Sigmoid colon (tissue), 7 donors: ENCODE results near the gene AADACL4. TPM values are rescaled to one million over a fixed set of nuclear protein-coding genes. Genes with fewer than 3 reads are reported as not detected.
A peak's percentile ranks its signal among the peaks of the same experiment; 100 is the strongest.

Experiments used
- DNase-seq: peaks from one replicate; pipeline ENCODE4 v3.0.0-alpha.2; 2019
- H3K27ac ChIP-seq, 4 donors: fragments of 200-600 bp; sonication (generic); one replicate each; pipeline ENCODE4 v1.5.1; 2016 to 2019; ENCODE audit warnings: mild to moderate bottlenecking in 1 of 4
- H3K27me3 ChIP-seq, 3 donors: fragments of 200-600 bp; sonication (generic); one replicate each; pipeline ENCODE4 v1.5.1; 2019; ENCODE audit warnings: mild to moderate bottlenecking in 1 of 3
- H3K36me3 ChIP-seq, 4 donors: fragments of 200-600 bp; sonication (generic); one replicate each; pipeline ENCODE4 v1.5.1; 2016 to 2019
- H3K4me1 ChIP-seq, 4 donors: fragments of 200-600 bp; sonication (generic); one replicate each; pipeline ENCODE4 v1.5.1; 2017 to 2019
- H3K4me3 ChIP-seq, 4 donors: fragments of 200-600 bp; sonication (generic); one replicate each; pipeline ENCODE4 v1.5.1; 2017 to 2019; ENCODE audit warnings: mild to moderate bottlenecking in 2 of 4, moderate library complexity in 1 of 4
- H3K9me3 ChIP-seq, 4 donors: fragments of 200-600 bp in 3 of 4; sonication (generic) in 3 of 4; one replicate each; pipeline versions ENCODE4 v1.5.1 to v1.6.1; 2013 to 2019
- EP300 ChIP-seq, 4 donors: sonication (generic); formaldehyde crosslinking; IDR thresholded peaks; one replicate each; pipeline ENCODE4 v1.6.1; 2017; ENCODE audit warnings: antibody characterized with exemption in 4 of 4
- POLR2A ChIP-seq, 2 donors: fragments of 450-650 bp; IDR thresholded peaks; one replicate each; pipeline ENCODE4 v1.6.1; 2016; ENCODE audit warnings: antibody characterized with exemption in 2 of 2, mild to moderate bottlenecking in 2 of 2, moderate library complexity in 2 of 2
- POLR2AphosphoS5 ChIP-seq, 4 donors: sonication (generic); formaldehyde crosslinking; IDR thresholded peaks; one replicate each; pipeline ENCODE4 v1.6.1; 2017; ENCODE audit warnings: antibody characterized with exemption in 4 of 4
- WGBS, 2 donors: extraction: QIAGEN DNeasy Blood & Tissue Kit; methylation state at CpG; one replicate each; pipeline ENCODE4 v1.1.7; 2013; 5-methylcytosine and 5-hydroxymethylcytosine counted together
- intact Hi-C: fragments of 100-400 bp; cut with DNase I; formaldehyde crosslinking; loops from one replicate; pipeline ENCODE4 v1.15.1; 2023
- polyA plus RNA-seq, 3 donors: library from polyadenylated mRNA; stranded (reverse); fragments of 200-250 nt; gene quantifications; one replicate each; pipeline ENCODE4 v1.2.3, GENCODE V29; 2013
- total RNA-seq, 4 donors: library from RNA; depleted of rRNA; stranded (reverse); fragments of >200 nt; gene quantifications; one replicate each; pipeline ENCODE4 v1.1.0, GENCODE V29; 2016
- TF ChIP-seq, protein P1 (sequence below), 4 experiments: fragments of 450-650 bp in 3 of 4; fragments of 200-600 bp in 1 of 4; IDR thresholded peaks; one replicate each; pipeline ENCODE4 v1.5.1; 2016 to 2019; ENCODE audit warnings: antibody characterized with exemption in 4 of 4, mild to moderate bottlenecking in 3 of 4, moderate library complexity in 2 of 4
- donor health status: healthy with polysubstance abuse.
- donor health status: Bipolar disorder and iron deficiency.
- donor health status: healthy.

Gene AADACL4
- total and polyA plus RNA-seq, 7 donors: 0.04 TPM; not detected in 6

DNA sequence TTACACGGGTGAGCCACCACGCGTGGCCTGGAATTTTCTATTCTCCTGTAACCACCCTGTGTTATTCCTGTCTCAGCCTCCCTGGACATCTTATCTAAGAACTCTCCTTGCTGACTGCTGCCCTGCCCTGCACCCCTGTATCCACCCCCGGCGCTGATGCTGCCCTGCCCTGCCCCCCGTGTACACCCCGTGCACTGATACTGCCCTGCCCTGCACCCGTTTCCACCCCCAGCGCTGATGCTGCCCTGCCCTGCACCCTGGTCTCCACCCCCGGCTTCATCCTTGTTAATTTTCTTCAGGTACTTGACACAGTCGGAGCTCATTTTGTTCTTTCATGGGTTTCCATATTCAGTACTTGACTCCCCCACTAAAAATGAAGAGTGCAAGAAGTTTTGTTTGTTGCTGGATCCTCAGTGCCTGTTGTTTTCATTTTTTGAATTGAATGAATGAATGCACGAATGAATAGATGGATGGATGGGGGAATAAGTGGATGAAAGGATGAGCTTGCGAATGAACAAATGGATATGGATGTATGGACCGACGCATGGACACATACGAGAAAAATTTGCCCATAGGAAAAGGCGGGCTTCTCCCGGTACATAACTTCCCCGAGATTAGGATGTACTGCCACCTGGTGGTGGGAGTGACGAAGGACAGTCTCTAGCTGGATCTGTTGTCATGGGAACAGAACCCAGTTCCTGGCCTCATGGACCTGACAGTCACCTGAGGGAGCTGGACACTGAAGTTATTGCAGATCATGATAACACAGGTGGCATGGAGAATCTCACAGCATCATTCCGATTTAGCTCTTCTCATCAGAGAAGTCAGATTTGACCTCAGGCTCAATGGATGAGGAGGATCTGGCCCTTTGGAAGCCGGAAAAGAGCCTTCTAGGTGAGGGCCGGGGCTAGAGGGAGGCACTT lies 14.9 kb downstream of the AADACL4 start:
- Histone ChIP-seq H3K27me3 (no peaks in the 10 kb centered on the region), H3K36me3 (no peaks in the 10 kb centered on the region), H3K4me1 (peaks cover 0 to 4% (median 0%) of the 10 kb centered on the region in 4 donors), H3K4me3 (no peak overlapping the region), H3K9me3 (peaks cover 0 to 5% (median 0%) of the 10 kb centered on the region in 4 donors), H3K27ac (no peak overlapping the region)
- 31 to 43% methylated on average over 23 of the region's 23 CpGs for WGBS, 2 donors
- TF ChIP-seq POLR2A (IDR thresholded peaks at IDR 0.05): no peak
- no peak for TF ChIP-seq POLR2AphosphoS5 (IDR thresholded peaks at IDR 0.05)
- TF ChIP-seq, protein P1, sequence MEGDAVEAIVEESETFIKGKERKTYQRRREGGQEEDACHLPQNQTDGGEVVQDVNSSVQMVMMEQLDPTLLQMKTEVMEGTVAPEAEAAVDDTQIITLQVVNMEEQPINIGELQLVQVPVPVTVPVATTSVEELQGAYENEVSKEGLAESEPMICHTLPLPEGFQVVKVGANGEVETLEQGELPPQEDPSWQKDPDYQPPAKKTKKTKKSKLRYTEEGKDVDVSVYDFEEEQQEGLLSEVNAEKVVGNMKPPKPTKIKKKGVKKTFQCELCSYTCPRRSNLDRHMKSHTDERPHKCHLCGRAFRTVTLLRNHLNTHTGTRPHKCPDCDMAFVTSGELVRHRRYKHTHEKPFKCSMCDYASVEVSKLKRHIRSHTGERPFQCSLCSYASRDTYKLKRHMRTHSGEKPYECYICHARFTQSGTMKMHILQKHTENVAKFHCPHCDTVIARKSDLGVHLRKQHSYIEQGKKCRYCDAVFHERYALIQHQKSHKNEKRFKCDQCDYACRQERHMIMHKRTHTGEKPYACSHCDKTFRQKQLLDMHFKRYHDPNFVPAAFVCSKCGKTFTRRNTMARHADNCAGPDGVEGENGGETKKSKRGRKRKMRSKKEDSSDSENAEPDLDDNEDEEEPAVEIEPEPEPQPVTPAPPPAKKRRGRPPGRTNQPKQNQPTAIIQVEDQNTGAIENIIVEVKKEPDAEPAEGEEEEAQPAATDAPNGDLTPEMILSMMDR (IDR thresholded peaks at IDR 0.05): peak; percentile 88 to 98 (median 93)
- TF ChIP-seq EP300 (IDR thresholded peaks at IDR 0.05): no peak
- peak; percentile 83 for DNase-seq
- intact Hi-C loops: loop anchor here (1.0 to 10.0 kb wide), 3 partner anchors 343 to 524 kb away; no protein-coding TSS in a partner anchor

DNA sequence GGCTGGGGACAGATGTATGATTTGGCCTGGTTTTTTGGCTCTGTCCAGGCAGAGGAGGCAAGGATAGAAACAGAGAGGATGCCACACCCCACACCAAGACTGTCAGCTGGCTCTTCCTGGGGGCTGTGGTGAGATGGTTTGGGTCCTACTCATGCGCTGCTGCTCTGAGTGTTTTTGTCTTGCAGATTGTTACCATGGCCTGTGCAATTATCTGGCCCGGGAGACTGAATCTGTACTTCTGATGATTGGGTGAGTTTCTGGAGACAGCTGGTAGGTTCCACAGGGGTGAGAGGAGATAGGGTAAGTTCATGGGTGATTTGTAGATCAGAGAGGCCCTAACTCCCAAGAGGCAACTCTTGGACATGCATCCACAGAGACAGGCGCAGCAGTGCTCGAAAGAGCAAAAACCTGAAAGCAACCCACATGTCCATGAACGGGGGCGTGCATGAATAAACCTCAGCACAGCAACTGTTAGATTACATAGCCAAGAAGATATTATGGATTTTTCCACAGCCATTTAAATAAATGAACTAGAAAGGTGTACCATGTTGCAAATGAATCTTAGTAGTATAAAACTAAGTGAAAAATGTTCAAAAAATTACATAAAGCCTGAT lies 17.8 kb downstream of the AADACL4 start:
- Histone ChIP-seq H3K27me3 (no peaks in the 10 kb centered on the region), H3K27ac (no peak overlapping the region), H3K9me3 (peaks cover 0 to 5% (median 0%) of the 10 kb centered on the region in 4 donors), H3K4me1 (peaks cover 0 to 4% (median 0%) of the 10 kb centered on the region in 4 donors), H3K36me3 (no peaks in the 10 kb centered on the region), H3K4me3 (no peak overlapping the region)
- WGBS, 2 donors: 88 to 89% methylated on average over 6 of the region's 6 CpGs
- intact Hi-C loops: no loop called here
- TF ChIP-seq, protein P1 (IDR thresholded peaks at IDR 0.05): no peak
- TF ChIP-seq POLR2AphosphoS5 (IDR thresholded peaks at IDR 0.05) (no peak), EP300 (IDR thresholded peaks at IDR 0.05) (no peak), POLR2A (IDR thresholded peaks at IDR 0.05) (no peak)
- DNase-seq: no peak

DNA sequence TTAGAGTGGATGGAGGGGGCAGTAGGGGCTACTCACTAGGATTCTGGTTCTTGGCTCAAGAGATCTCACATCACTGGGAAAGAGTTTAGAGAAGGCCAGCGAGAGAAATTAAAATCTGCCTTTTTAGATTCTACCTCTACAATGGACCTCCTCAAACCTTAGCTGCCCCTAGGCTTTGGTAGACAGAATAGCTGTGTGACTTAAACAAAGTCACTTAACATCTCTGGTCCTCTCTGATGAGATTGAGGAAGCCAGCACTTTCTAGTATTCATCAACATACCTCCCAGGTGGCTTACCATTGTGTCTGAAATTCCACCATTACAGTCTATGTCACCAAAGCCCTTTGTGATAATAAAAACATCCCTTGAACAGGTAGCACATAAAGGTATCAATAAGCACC lies 18.7 kb downstream of the AADACL4 start:
- H3K27ac ChIP-seq: no peak overlapping the region
- no peak for TF ChIP-seq POLR2AphosphoS5 (IDR thresholded peaks at IDR 0.05)
- no peak for TF ChIP-seq POLR2A (IDR thresholded peaks at IDR 0.05)
- no peak for TF ChIP-seq EP300 (IDR thresholded peaks at IDR 0.05)
- TF ChIP-seq, protein P1 (IDR thresholded peaks at IDR 0.05): no peak
- peaks cover 0 to 4% (median 0%) of the 10 kb centered on the region in 4 donors for H3K4me1 ChIP-seq
- H3K36me3 ChIP-seq: no peaks in the 10 kb centered on the region
- intact Hi-C loops: no loop called here
- no peak overlapping the region for H3K4me3 ChIP-seq
- peaks cover 0 to 5% (median 0%) of the 10 kb centered on the region in 4 donors for H3K9me3 ChIP-seq
- no peaks in the 10 kb centered on the region for H3K27me3 ChIP-seq
- DNase-seq: no peak
- WGBS, 2 donors: 94 to 100% methylated on average over 1 of the region's 1 CpG

DNA sequence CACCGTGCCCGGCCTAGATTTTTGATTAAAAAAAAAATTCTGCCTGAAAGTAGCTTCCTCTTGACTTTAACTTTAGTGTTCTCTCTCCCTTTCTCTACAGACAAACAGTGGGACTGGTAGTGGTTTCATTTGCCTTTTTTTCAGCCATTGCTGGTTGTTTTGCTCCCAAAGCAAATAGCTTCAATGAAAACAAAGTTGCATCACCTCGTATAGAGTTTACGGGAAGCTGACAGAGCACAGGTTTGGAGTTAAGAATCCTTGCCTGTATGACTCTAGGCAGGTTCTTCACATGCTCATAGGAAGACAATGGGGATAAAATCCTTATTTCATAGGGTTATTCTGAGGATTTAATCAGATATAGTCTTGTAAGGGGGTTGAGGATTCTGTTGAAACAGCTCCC lies 21.6 kb downstream of the AADACL4 start:
- 80 to 84% methylated on average over 4 of the region's 4 CpGs for WGBS, 2 donors
- Histone ChIP-seq H3K27ac (no peak overlapping the region), H3K4me1 (no peaks in the 10 kb centered on the region), H3K27me3 (no peaks in the 10 kb centered on the region), H3K9me3 (peaks cover 0 to 5% (median 1%) of the 10 kb centered on the region in 4 donors), H3K36me3 (no peaks in the 10 kb centered on the region), H3K4me3 (no peak overlapping the region)
- TF ChIP-seq POLR2A (IDR thresholded peaks at IDR 0.05) (no peak), EP300 (IDR thresholded peaks at IDR 0.05) (no peak), POLR2AphosphoS5 (IDR thresholded peaks at IDR 0.05) (no peak)
- TF ChIP-seq, protein P1 (IDR thresholded peaks at IDR 0.05): no peak
- intact Hi-C loops: no loop called here
- DNase-seq: no peak
